RWPE2 (cell line): ENCODE data around the gene FAXDC2.

Source experiments
- ATAC-seq: fragments of 200-7000 bp; cut with Tn5 transposase; 3 replicates; pipeline ENCODE4 v1.9.1; 2021; ENCODE audit warnings: low read depth
- DNase-seq: peaks from one replicate; pipeline ENCODE4 v3.0.0-alpha.2; 2020; ENCODE audit warnings: low spot score
- H3K27ac ChIP-seq: fragments of 450-650 bp; 2 replicates; pipeline ENCODE4 v1.5.1; 2017; ENCODE audit warnings: mild to moderate bottlenecking; ENCODE audit not compliant: poor library complexity, severe bottlenecking
- H3K27me3 ChIP-seq: fragments of 250-450 bp; sonication (Bioruptor Pico); 2 replicates; pipeline ENCODE4 v1.5.1; 2021; ENCODE audit warnings: mild to moderate bottlenecking, moderate library complexity; ENCODE audit not compliant: insufficient read depth, poor library complexity, severe bottlenecking
- H3K36me3 ChIP-seq: fragments of 250-450 bp; sonication (Bioruptor Pico); 2 replicates; pipeline ENCODE4 v1.5.1; 2020; ENCODE audit warnings: low read depth, mild to moderate bottlenecking, moderate library complexity
- H3K4me1 ChIP-seq: fragments of 250-450 bp; sonication (Bioruptor Pico); 2 replicates; pipeline ENCODE4 v1.5.1; 2021; ENCODE audit warnings: mild to moderate bottlenecking, moderate library complexity; ENCODE audit not compliant: insufficient read depth, poor library complexity, severe bottlenecking
- H3K4me3 ChIP-seq: fragments of 250-450 bp; sonication (Bioruptor Pico); 2 replicates; pipeline ENCODE4 v1.5.1; 2021; ENCODE audit warnings: mild to moderate bottlenecking, moderate library complexity; ENCODE audit not compliant: severe bottlenecking
- H3K9me3 ChIP-seq: fragments of 250-450 bp; sonication (Bioruptor Pico); 2 replicates; pipeline ENCODE4 v1.5.1; 2021; ENCODE audit warnings: mild to moderate bottlenecking, moderate library complexity; ENCODE audit not compliant: severe bottlenecking
- CTCF ChIP-seq: fragments of 450-650 bp; IDR thresholded peaks from one replicate; pipeline ENCODE4 v1.5.1; 2017; ENCODE audit warnings: mild to moderate bottlenecking, moderate library complexity; ENCODE audit not compliant: poor library complexity, severe bottlenecking

The FAXDC2 gene

GRCh38 chr5:154794525-154795234, 55.7 kb downstream of the FAXDC2 start:
- Histone ChIP-seq H3K27me3 (no peaks in the 10 kb centered on the region), H3K4me1 (no peaks in the 10 kb centered on the region), H3K4me3 (no peak overlapping the region), H3K9me3 (no peaks in the 10 kb centered on the region), H3K27ac (no peak overlapping the region), H3K36me3 (peaks cover 94% of the 10 kb centered on the region)
- DNase-seq (no peak), ATAC-seq (no peak)
- no peak for TF ChIP-seq CTCF

- peaks cover 91% of the 10 kb centered on the region for H3K36me3 ChIP-seq
- H3K27ac ChIP-seq = no peak overlapping the region
- no peak for TF ChIP-seq CTCF
- H3K27me3 ChIP-seq = no peaks in the 10 kb centered on the region
- no peaks in the 10 kb centered on the region for H3K4me1 ChIP-seq
- no peak for ATAC-seq
- H3K4me3 ChIP-seq = no peak overlapping the region
- H3K9me3 ChIP-seq = no peaks in the 10 kb centered on the region
- DNase-seq = no peak
Measured at GRCh38 chr5:154793599-154794524, 56.5 kb downstream of the FAXDC2 start.

- TF ChIP-seq CTCF = no peak
- DNase-seq = no peak
- peaks cover 83% of the 10 kb centered on the region for H3K36me3 ChIP-seq
Measured at GRCh38 chr5:154791535-154791934, 58.9 kb downstream of the FAXDC2 start.

GRCh38 chr5:154788212-154788611, 62.2 kb downstream of the FAXDC2 start:
- Histone ChIP-seq H3K4me1 (no peaks in the 10 kb centered on the region), H3K36me3 (peaks cover 76% of the 10 kb centered on the region), H3K27me3 (no peaks in the 10 kb centered on the region), H3K4me3 (no peak overlapping the region), H3K9me3 (no peaks in the 10 kb centered on the region), H3K27ac (no peak overlapping the region)
- ATAC-seq = no peak
- no peak for TF ChIP-seq CTCF
- no peak for DNase-seq

More at GRCh38 chr5:154791535-154791934, 58.9 kb downstream of the FAXDC2 start:
- no peak overlapping the region for H3K27ac ChIP-seq
- H3K27me3 ChIP-seq = no peaks in the 10 kb centered on the region
- no peaks in the 10 kb centered on the region for H3K4me1 ChIP-seq
- no peak for ATAC-seq
- no peak overlapping the region for H3K4me3 ChIP-seq
- H3K9me3 ChIP-seq = no peaks in the 10 kb centered on the region
